ENCODE data around the gene PPP1R8.

DNA sequence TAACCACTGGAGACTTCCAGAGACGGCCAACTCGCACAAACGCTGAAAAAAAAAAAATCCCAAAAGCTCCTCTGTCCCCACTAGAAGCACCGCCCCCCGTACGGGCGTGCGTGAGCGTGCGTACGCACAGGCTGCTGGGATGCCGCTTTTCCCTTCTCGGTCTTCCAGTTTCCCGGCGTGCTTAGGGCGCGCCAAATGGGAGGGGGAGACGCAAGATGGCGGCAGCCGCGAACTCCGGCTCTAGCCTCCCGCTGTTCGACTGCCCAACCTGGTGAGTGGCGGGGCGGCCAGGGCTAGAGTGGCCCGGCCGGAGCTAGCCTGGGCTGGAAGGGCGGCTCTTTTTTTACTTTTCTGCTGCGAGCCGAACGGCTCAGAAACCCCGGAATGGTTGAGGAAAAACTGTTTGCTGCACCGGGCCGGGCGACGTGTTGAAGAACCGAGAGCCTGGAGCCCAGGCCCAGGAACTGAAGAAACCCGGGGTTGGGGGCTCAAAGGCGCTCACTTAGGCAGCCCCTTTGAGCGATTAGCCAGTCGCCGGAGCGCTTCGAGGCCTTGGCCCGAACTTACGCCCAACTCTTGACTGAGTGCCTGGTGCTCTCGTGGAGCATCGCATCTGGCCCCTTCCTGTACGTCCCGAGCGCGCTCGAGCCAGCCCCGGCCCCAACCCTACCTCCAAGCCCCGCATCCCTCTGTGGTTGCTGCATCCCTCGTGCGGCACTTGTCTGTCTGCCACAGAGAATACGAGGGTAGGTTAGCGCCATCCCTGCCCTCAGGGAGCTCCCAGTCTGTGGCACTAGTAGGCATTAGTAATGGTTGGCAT lies at the start of gene PPP1R8:
- peak; percentile 100 for TF ChIP-seq TAF1 (IDR thresholded peaks at IDR 0.05; ENCODE audit: low read depth)
- TF ChIP-seq RAD21 (IDR thresholded peaks at IDR 0.05; ENCODE audit: low read depth) = no peak
- peak; percentile 98 for TF ChIP-seq YY1 (IDR thresholded peaks at IDR 0.05; ENCODE audit: low read depth)
- TF ChIP-seq, protein P1, sequence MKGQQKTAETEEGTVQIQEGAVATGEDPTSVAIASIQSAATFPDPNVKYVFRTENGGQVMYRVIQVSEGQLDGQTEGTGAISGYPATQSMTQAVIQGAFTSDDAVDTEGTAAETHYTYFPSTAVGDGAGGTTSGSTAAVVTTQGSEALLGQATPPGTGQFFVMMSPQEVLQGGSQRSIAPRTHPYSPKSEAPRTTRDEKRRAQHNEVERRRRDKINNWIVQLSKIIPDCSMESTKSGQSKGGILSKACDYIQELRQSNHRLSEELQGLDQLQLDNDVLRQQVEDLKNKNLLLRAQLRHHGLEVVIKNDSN (IDR thresholded peaks at IDR 0.05) = peak; percentile 31; the same call in 1 of the 2 replicates
- TF ChIP-seq CEBPB (IDR thresholded peaks at IDR 0.05) = no peak
- no peak for TF ChIP-seq EP300 (IDR thresholded peaks at IDR 0.05; ENCODE audit: borderline replicate concordance)
- TF ChIP-seq CREB1 (IDR thresholded peaks at IDR 0.05; ENCODE audit: low read depth) = no peak
- no peak for TF ChIP-seq FOXM1 (IDR thresholded peaks at IDR 0.05; ENCODE audit: borderline replicate concordance, low read depth)
- TF ChIP-seq ZBTB7A (IDR thresholded peaks at IDR 0.05; ENCODE audit: low read depth) = no peak
- peak; percentile 15; the same call in 1 of the 2 replicates for TF ChIP-seq TEAD4 (IDR thresholded peaks at IDR 0.05)
- TF ChIP-seq NFIC (IDR thresholded peaks at IDR 0.05) = peak; percentile 34
- TF ChIP-seq, protein P2, sequence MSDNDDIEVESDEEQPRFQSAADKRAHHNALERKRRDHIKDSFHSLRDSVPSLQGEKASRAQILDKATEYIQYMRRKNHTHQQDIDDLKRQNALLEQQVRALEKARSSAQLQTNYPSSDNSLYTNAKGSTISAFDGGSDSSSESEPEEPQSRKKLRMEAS (IDR thresholded peaks at IDR 0.05) = peak; percentile 76

Measured in Ishikawa (cell line).